Mesothelial cell of epicardium (in vitro differentiated cells): Measurements from ENCODE around the gene ADI1. TPM values are rescaled to one million over a fixed set of nuclear protein-coding genes. Genes with fewer than 3 reads are reported as not detected.

Experiments
- DNase-seq, 2 experiments: peaks; one replicate each; pipeline ENCODE4 v3.0.0; 2021; ENCODE audit warnings: low spot score in 2 of 2; ENCODE audit not compliant: unreplicated experiment in 2 of 2
- H3K27ac Mint-ChIP-seq: 2 replicates; pipeline ENCODE4 v1.8.0; 2021; ENCODE audit warnings: mixed read lengths
- H3K27me3 Mint-ChIP-seq: 2 replicates; pipeline ENCODE4 v1.8.0; 2021; ENCODE audit warnings: low read depth, mixed read lengths
- H3K36me3 Mint-ChIP-seq: 2 replicates; pipeline ENCODE4 v1.8.0; 2021; ENCODE audit warnings: mixed read lengths
- H3K4me1 Mint-ChIP-seq: 2 replicates; pipeline ENCODE4 v1.8.0; 2021; ENCODE audit warnings: mixed read lengths
- H3K4me3 Mint-ChIP-seq: 2 replicates; pipeline ENCODE4 v1.8.0; 2021; ENCODE audit warnings: mild to moderate bottlenecking, moderate library complexity, mixed read lengths
- H3K9me3 Mint-ChIP-seq: 2 replicates; pipeline ENCODE4 v1.8.0; 2021; ENCODE audit warnings: mixed read lengths
- total RNA-seq: library from RNA; stranded (reverse); gene quantifications from 3 replicates; pipeline ENCODE4 v1.2.1, GENCODE V29; 2021
- TF ChIP-seq, protein P1 (sequence below): fragments of 200-600 bp; sonication (generic); IDR thresholded peaks from one replicate; pipeline ENCODE4 v1.5.0; 2021; ENCODE audit warnings: antibody characterized with exemption; ENCODE audit not compliant: unreplicated experiment

Gene ADI1
- total RNA-seq, 1 donor from 2014 or later = 16.6 TPM

DNA sequence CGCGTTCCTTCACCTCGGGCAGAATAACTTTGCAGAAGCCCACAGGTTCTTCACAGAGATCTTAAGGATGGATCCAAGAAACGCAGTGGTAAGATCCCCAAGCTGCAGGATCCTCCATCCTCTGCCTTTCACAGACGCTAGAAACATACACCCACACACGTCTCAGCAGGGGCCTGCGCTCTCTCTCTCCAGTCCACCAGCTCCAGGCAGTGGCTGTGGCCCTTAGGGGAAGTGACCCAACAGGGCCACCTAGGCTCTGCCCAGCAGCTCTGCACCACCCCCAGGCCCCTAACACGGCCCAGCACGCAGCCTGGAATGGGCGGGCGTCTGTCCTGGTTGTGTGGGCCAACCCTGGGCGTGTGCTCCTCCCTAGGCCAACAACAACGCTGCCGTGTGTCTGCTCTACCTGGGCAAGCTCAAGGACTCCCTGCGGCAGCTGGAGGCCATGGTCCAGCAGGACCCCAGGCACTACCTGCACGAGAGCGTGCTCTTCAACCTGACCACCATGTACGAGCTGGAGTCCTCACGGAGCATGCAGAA is 40.4 kb downstream of the ADI1 start:
- no peaks in the 10 kb centered on the region for H3K9me3 Mint-ChIP-seq
- TF ChIP-seq, protein P1, sequence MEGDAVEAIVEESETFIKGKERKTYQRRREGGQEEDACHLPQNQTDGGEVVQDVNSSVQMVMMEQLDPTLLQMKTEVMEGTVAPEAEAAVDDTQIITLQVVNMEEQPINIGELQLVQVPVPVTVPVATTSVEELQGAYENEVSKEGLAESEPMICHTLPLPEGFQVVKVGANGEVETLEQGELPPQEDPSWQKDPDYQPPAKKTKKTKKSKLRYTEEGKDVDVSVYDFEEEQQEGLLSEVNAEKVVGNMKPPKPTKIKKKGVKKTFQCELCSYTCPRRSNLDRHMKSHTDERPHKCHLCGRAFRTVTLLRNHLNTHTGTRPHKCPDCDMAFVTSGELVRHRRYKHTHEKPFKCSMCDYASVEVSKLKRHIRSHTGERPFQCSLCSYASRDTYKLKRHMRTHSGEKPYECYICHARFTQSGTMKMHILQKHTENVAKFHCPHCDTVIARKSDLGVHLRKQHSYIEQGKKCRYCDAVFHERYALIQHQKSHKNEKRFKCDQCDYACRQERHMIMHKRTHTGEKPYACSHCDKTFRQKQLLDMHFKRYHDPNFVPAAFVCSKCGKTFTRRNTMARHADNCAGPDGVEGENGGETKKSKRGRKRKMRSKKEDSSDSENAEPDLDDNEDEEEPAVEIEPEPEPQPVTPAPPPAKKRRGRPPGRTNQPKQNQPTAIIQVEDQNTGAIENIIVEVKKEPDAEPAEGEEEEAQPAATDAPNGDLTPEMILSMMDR = no peak
- no peak for DNase-seq
- H3K27me3 Mint-ChIP-seq = no peaks in the 10 kb centered on the region
- no peak overlapping the region for H3K4me3 Mint-ChIP-seq
- H3K36me3 Mint-ChIP-seq = peaks cover 26% of the 10 kb centered on the region
- H3K27ac Mint-ChIP-seq = no peak overlapping the region
- no peaks in the 10 kb centered on the region for H3K4me1 Mint-ChIP-seq

GRCh38 chr2:3476985-3477327 is 42.4 kb downstream of the ADI1 start:
- H3K9me3 Mint-ChIP-seq = no peaks in the 10 kb centered on the region
- H3K27ac Mint-ChIP-seq = no peak overlapping the region
- H3K4me1 Mint-ChIP-seq = no peaks in the 10 kb centered on the region
- no peak overlapping the region for H3K4me3 Mint-ChIP-seq
- H3K36me3 Mint-ChIP-seq = peaks cover 25% of the 10 kb centered on the region
- H3K27me3 Mint-ChIP-seq = no peaks in the 10 kb centered on the region
- no peak for DNase-seq
- TF ChIP-seq, protein P1 = no peak

DNA sequence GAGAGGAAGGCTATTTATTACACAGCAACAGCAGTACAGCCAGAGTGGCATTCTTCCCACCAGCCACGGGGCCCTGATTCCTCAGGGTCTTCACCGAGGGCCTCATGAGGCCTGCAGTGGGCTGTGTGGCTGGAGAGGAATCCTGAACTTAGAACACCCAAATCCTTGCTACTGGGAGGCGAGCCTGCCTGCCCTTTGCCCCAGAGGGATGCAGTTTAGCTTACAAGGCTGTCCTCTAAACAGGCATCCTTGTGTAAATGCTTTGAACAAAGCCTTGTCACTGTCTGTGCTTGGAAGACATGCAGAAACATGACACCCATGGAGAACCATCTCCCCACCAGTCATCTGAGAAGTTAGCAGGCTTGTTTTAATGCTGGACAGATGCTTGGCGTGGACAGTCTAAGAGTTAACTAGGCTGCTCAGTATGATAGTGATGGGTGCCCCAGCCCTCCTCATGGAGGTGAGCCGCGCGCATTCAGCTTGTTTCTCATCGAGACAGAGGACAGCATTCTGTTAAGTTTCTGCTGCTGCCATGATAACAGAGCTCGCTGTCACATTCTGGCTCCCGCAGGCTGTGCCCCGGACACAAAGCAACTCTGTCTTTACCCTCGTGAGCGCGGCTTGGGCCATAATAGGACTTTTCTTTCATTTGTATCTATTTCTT is 42.9 kb downstream of the ADI1 start:
- no peak overlapping the region for H3K27ac Mint-ChIP-seq
- peaks cover 24% of the 10 kb centered on the region for H3K36me3 Mint-ChIP-seq

GRCh38 chr2:3475771-3476170 is 43.6 kb downstream of the ADI1 start:
- Mint-ChIP-seq H3K9me3 (no peaks in the 10 kb centered on the region), H3K4me3 (no peak overlapping the region), H3K27ac (no peak overlapping the region), H3K36me3 (peaks cover 22% of the 10 kb centered on the region), H3K4me1 (no peaks in the 10 kb centered on the region), H3K27me3 (no peaks in the 10 kb centered on the region)
- no peak for DNase-seq
- TF ChIP-seq, protein P1 = no peak

More for the DNA sequence above, 42.9 kb downstream of the ADI1 start:
- DNase-seq = no peak
- TF ChIP-seq, protein P1 = no peak
- no peak overlapping the region for H3K4me3 Mint-ChIP-seq
- no peaks in the 10 kb centered on the region for H3K27me3 Mint-ChIP-seq
- H3K9me3 Mint-ChIP-seq = no peaks in the 10 kb centered on the region
- no peaks in the 10 kb centered on the region for H3K4me1 Mint-ChIP-seq

DNA sequence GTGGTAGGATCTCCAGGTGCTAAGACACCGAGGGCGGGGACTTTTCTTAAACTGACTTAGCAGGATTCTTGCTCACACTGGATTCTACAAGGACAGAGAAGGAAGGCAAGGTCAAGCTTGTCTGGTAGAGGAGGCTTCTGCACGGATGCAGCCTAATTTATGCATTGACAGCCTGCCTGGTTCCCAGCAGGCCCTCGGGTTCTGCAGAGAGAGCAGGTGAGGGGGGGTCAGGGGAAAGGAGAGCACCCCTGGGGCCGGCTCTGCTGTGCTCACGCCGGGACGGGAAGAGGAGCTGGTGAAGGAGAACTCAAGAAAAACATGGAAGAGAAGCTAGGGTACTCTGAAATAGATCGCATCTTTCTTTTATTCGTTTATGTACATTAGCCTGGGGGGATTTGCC is 46.4 kb downstream of the ADI1 start:
- Mint-ChIP-seq H3K36me3 (peaks cover 19% of the 10 kb centered on the region), H3K27ac (no peak overlapping the region), H3K4me1 (no peaks in the 10 kb centered on the region), H3K27me3 (no peaks in the 10 kb centered on the region), H3K9me3 (no peaks in the 10 kb centered on the region), H3K4me3 (no peak overlapping the region)
- DNase-seq = no peak
- TF ChIP-seq, protein P1 = no peak

GRCh38 chr2:3472296-3472695 is 47.0 kb downstream of the ADI1 start:
- Mint-ChIP-seq H3K27me3 (no peaks in the 10 kb centered on the region), H3K27ac (no peak overlapping the region), H3K4me1 (no peaks in the 10 kb centered on the region), H3K36me3 (peaks cover 23% of the 10 kb centered on the region), H3K9me3 (no peaks in the 10 kb centered on the region), H3K4me3 (no peak overlapping the region)
- TF ChIP-seq, protein P1 = no peak
- no peak for DNase-seq
